Body of pancreas (tissue), 4 donors: Measurements from ENCODE around the gene COL5A1. TPM values are rescaled to one million over a fixed set of nuclear protein-coding genes. Genes with fewer than 3 reads are reported as not detected.

Experiments used
- ATAC-seq: fragments of 150-250 bp; one replicate; pipeline ENCODE4 v1.9.1; 2016
- DNase-seq, 4 donors: peaks; one replicate each; pipeline ENCODE4 v3.0.0-alpha.2; 2019
- H3K27ac ChIP-seq, 4 donors: fragments of 200-600 bp; sonication (generic); 1 replicate in 3 of 4; 2 replicates in 1 of 4; pipeline versions ENCODE4 v1.5.1 to v1.6.1; 2016 to 2019; ENCODE audit warnings: mild to moderate bottlenecking in 1 of 4, mixed read lengths in 1 of 4, moderate library complexity in 1 of 4
- H3K27me3 ChIP-seq, 2 donors: fragments of 200-600 bp; sonication (generic); one replicate each; pipeline ENCODE4 v1.6.0; 2016; ENCODE audit warnings: mild to moderate bottlenecking in 1 of 2
- H3K36me3 ChIP-seq, 2 donors: fragments of 200-600 bp; sonication (generic); replicated peaks in 1 of 2; 2 replicates each; pipeline ENCODE4 v1.5.1; 2016; ENCODE audit warnings: low read depth in 2 of 2; ENCODE audit not compliant: insufficient read depth in 1 of 2
- H3K4me1 ChIP-seq: fragments of 200-600 bp; sonication (generic); one replicate; pipeline ENCODE4 v1.6.0; 2016
- H3K4me3 ChIP-seq, 2 donors: fragments of 200-600 bp; sonication (generic); 1 replicate in 1 of 2; 2 replicates in 1 of 2; pipeline ENCODE4 v1.5.1; 2016 to 2019
- H3K9me3 ChIP-seq, 3 donors: fragments of 200-600 bp; sonication (generic); 1 replicate in 2 of 3; 2 replicates in 1 of 3; pipeline ENCODE4 v1.5.1; 2016
- POLR2A ChIP-seq, 3 donors: fragments of 450-650 bp; IDR thresholded peaks; one replicate each; pipeline ENCODE4 v1.6.1; 2016; ENCODE audit warnings: antibody characterized with exemption in 3 of 3, mild to moderate bottlenecking in 2 of 3
- WGBS, 2 donors: methylation state at CpG; one replicate each; pipeline ENCODE4 v1.1.5; 2017; 5-methylcytosine and 5-hydroxymethylcytosine counted together
- intact Hi-C: fragments of 100-400 bp; cut with DNase I; formaldehyde crosslinking; loops from one replicate; pipeline ENCODE4 v1.15.1; 2023
- total RNA-seq, 2 donors: library from RNA; depleted of rRNA; stranded (reverse); fragments of >200 nt; gene quantifications; one replicate each; pipeline ENCODE4 v1.1.0, GENCODE V29; 2016
- TF ChIP-seq, protein P1 (sequence below), 7 experiments: fragments of 450-650 bp in 4 of 7; fragments of 200-600 bp in 3 of 7; sonication (generic) in 3 of 7; IDR thresholded peaks; one replicate each; pipeline ENCODE4 v1.5.1; 2016 to 2019; ENCODE audit warnings: antibody characterized with exemption in 7 of 7

Gene COL5A1
- total RNA-seq, 2 donors from 2014 or later: 7.0 to 14.5 TPM

DNA sequence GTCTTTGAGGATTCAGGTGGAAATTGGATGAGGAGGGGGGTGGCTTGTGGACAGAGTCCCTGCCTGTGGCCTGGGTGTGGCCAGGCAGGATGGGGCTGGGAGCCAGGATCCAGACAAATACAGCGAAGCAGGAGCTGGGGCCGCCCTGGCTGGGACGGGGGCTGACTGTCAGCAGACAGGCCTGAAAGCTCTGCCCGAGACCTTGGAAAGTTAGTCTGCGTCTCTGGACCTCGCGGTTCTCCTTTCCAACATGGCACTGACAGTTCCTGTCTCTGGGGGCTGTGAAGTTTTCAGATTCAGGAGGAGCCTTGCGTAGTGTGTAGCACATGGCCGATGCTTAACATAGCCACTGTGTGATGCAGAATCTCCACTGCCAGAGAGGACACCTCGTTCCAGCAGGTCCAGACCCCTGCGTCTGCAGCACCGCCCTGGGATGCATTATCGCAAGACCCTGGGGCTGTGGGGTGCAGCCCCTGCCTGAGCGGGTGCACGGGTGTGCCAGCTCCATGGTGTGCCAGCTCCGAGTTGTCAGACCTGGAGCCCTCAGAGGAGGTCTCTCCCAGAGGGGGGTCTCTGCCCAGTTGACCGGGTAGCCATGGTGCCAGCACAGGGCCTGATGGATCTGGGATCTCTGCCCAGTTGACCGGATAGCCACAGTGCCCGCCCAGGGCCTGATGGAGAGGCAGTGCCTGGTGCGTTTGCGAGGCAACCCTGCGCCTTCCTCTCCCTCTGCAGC, 89.3 kb downstream of the COL5A1 start:
- DNase-seq: no peak
- H3K4me3 ChIP-seq: no peak overlapping the region
- 68 to 75% methylated on average over 11 to 22 of the region's 22 CpGs for WGBS, 2 donors
- H3K27me3 ChIP-seq: no peaks in the 10 kb centered on the region
- intact Hi-C loops: loop anchor here (10.0 kb wide), 1 partner anchor 556 kb away; no protein-coding TSS in a partner anchor
- H3K9me3 ChIP-seq: no peaks in the 10 kb centered on the region
- TF ChIP-seq, protein P1, sequence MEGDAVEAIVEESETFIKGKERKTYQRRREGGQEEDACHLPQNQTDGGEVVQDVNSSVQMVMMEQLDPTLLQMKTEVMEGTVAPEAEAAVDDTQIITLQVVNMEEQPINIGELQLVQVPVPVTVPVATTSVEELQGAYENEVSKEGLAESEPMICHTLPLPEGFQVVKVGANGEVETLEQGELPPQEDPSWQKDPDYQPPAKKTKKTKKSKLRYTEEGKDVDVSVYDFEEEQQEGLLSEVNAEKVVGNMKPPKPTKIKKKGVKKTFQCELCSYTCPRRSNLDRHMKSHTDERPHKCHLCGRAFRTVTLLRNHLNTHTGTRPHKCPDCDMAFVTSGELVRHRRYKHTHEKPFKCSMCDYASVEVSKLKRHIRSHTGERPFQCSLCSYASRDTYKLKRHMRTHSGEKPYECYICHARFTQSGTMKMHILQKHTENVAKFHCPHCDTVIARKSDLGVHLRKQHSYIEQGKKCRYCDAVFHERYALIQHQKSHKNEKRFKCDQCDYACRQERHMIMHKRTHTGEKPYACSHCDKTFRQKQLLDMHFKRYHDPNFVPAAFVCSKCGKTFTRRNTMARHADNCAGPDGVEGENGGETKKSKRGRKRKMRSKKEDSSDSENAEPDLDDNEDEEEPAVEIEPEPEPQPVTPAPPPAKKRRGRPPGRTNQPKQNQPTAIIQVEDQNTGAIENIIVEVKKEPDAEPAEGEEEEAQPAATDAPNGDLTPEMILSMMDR (IDR thresholded peaks at IDR 0.05): no peak
- no peak for ATAC-seq
- no peak overlapping the region for H3K27ac ChIP-seq
- H3K4me1 ChIP-seq: peaks cover 16% of the 10 kb centered on the region
- no peaks in the 10 kb centered on the region for H3K36me3 ChIP-seq

GRCh38 chr9:134731497-134732391, 90.1 kb downstream of the COL5A1 start:
- H3K27ac ChIP-seq: no peak overlapping the region
- 83% methylated on average over 40 to 45 of the region's 45 CpGs for WGBS, 2 donors
- intact Hi-C loops: loop anchor here (10.0 kb wide), 1 partner anchor 557 kb away; no protein-coding TSS in a partner anchor

GRCh38 chr9:134732392-134733110, 90.9 kb downstream of the COL5A1 start:
- H3K27me3 ChIP-seq: no peaks in the 10 kb centered on the region
- DNase-seq (no peak), ATAC-seq (no peak)
- H3K27ac ChIP-seq: no peak overlapping the region
- H3K4me3 ChIP-seq: no peak overlapping the region
- no peaks in the 10 kb centered on the region for H3K9me3 ChIP-seq
- TF ChIP-seq, protein P1 (IDR thresholded peaks at IDR 0.05): no peak
- TF ChIP-seq POLR2A (IDR thresholded peaks at IDR 0.05): no peak
- peaks cover 16% of the 10 kb centered on the region for H3K4me1 ChIP-seq
- H3K36me3 ChIP-seq: no peaks in the 10 kb centered on the region
- intact Hi-C loops: loop anchor here (10.0 kb wide), 1 partner anchor 558 kb away; no protein-coding TSS in a partner anchor
- 66 to 74% methylated on average over 19 to 26 of the region's 26 CpGs for WGBS, 2 donors

More at GRCh38 chr9:134731497-134732391, 90.1 kb downstream of the COL5A1 start:
- H3K4me3 ChIP-seq: no peak overlapping the region
- no peaks in the 10 kb centered on the region for H3K9me3 ChIP-seq
- TF ChIP-seq, protein P1 (IDR thresholded peaks at IDR 0.05): no peak
- TF ChIP-seq POLR2A (IDR thresholded peaks at IDR 0.05): no peak
- no peaks in the 10 kb centered on the region for H3K36me3 ChIP-seq
- no peak for DNase-seq
- H3K4me1 ChIP-seq: peaks cover 16% of the 10 kb centered on the region
- no peaks in the 10 kb centered on the region for H3K27me3 ChIP-seq
- no peak for ATAC-seq

GRCh38 chr9:134733480-134734232, 92.1 kb downstream of the COL5A1 start:
- ATAC-seq: no peak
- no peaks in the 10 kb centered on the region for H3K9me3 ChIP-seq
- H3K27me3 ChIP-seq: no peaks in the 10 kb centered on the region
- no peak for DNase-seq
- H3K27ac ChIP-seq: peak overlapping the region in 1 of 4 donors; percentile 44
- no peaks in the 10 kb centered on the region for H3K36me3 ChIP-seq
- H3K4me1 ChIP-seq: peaks cover 16% of the 10 kb centered on the region
- intact Hi-C loops: loop anchor here (10.0 kb wide), 1 partner anchor 559 kb away; no protein-coding TSS in a partner anchor
- 63 to 66% methylated on average over 7 to 16 of the region's 16 CpGs for WGBS, 2 donors
- H3K4me3 ChIP-seq: no peak overlapping the region
- no peak for TF ChIP-seq POLR2A (IDR thresholded peaks at IDR 0.05)
- TF ChIP-seq, protein P1 (IDR thresholded peaks at IDR 0.05): no peak
